Hypothalamus (tissue), 51 donors: ENCODE measurements around the gene COQ4.

ENCODE experiments used
- DNase-seq, 51 donors: peaks; one replicate each; lab custom pipeline; 2025; lab: John Stamatoyannopoulos, UW

The COQ4 gene

GRCh38 chr9:128370752-128371629 lies 48.4 kb downstream of the COQ4 start, which contains the start of gene URM1:
Gene URM1, plus strand, starts transcription at chr9:128371374. Its CDS starts 7 bp downstream, at chr9:128371381.
- peak; percentile 48 to 98 (median 94) for DNase-seq

GRCh38 chr9:128371630-128372117 lies 49.0 kb downstream of the COQ4 start:
- no peak for DNase-seq

GRCh38 chr9:128372188-128372641 lies 49.6 kb downstream of the COQ4 start:
- peak in 25 of 51 donors; percentile 21 to 74 (median 48) for DNase-seq

DNA sequence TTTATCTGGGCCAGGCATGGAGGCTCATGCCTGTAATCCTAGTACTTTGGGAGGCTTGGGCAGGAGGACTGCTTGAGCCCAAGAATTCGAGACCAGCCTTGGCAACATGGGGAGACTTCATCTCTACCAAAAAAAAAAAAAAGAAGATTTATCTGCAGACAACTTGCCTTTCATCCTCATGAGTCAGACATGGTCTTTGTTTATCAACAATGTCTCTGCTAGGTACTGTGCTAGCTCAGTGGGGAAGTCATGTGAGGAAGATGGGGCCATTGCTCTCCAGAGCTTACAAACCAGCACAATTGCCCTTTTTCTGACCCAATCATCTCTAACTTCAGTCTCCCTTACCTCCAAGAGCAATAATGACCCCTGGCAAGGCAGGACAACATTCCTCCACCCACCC lies 50.1 kb downstream of the COQ4 start:
- no peak for DNase-seq

- DNase-seq = peak in 41 of 51 donors; percentile 38 to 95 (median 80)
Observed at GRCh38 chr9:128374221-128374675, 51.6 kb downstream of the COQ4 start.

- DNase-seq = no peak
Observed at GRCh38 chr9:128375865-128376264, 53.2 kb downstream of the COQ4 start.

DNA sequence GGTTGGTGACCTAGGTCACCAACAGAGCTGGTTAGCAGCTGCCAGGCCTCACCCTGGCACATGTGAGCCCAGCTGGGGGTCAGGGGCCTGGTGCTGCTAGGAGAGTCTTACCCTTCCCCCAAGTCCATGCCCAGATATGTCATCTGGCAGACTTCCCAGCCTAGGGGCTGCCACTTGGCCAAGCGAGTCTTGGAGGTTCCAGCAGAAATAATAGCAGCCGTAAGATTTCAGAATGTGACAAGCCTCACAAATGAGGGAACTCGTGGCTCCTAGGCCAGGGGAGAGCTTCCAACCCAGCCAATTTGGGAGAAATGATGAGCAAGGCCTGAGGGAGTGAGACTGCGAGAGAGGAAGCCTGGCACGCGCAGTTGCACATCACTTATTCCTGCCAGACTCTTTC lies 59.6 kb downstream of the COQ4 start:
- peak in 33 of 51 donors; percentile 19 to 80 (median 56) for DNase-seq

- peak in 29 of 51 donors; percentile 23 to 87 (median 61) for DNase-seq
Observed at GRCh38 chr9:128383007-128383753, 60.5 kb downstream of the COQ4 start.
